ENCODE data around the gene AP1M2.
"Not testable (repeated sequence)": the region's sequence is repeated elsewhere in the genome, so short reads cannot be mapped to it uniquely, and the experiment has no call there.

Gene AP1M2

DNA sequence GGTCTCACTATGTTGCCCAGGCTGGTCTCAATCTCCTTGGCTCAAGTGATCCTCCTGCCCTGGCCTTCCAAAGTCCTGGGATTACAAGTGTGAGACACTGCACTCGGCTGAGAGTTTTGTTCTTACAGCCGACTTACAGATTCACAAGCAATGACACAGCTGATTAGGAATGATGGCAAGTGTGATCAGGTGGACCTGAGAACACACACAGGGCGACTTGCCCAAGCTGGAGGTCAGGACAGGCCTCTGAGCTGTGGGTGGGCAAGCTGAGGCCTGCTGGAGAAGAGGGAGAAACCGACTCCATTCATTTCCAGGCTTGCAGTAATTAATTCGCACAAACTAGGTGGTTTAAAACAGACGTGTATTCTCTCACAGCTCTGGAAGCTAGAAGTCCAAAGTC, 51.5 kb downstream of the AP1M2 start:
- no peak for DNase-seq

DNA sequence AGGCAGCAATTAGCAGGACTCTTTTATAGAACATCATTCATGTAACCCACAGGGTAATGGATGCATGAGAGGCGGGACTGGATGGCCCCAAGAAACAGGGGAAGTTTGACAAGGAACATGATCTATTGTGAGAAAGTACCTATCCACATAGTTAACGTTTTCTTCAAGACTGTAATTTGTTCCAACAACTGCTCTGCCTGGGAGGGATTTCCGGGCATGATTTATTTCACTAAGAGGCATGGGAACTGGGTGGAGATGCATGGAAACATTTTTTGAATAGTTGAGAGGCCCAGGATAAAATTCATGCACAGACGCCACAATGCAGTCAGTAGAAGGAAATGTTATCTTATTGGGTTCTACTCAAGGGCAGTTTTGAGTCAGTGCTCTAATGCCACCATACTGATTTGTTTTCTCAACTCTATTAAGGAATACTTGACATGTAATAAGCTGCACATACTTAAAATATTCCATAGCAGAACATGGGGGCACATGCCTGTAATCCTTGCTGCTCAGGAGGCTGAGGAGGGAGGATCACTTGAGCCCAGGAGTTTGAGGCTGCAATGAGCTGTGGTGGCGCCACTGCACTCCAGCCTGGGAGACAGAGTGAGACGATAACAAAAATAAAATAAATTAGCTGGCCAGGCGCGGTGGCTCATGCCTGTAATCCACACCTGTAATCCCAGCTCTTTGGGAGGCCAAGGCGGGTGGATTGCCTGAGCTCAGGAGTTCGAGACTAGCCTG, 53.3 kb downstream of the AP1M2 start:
- no peak for DNase-seq

DNA sequence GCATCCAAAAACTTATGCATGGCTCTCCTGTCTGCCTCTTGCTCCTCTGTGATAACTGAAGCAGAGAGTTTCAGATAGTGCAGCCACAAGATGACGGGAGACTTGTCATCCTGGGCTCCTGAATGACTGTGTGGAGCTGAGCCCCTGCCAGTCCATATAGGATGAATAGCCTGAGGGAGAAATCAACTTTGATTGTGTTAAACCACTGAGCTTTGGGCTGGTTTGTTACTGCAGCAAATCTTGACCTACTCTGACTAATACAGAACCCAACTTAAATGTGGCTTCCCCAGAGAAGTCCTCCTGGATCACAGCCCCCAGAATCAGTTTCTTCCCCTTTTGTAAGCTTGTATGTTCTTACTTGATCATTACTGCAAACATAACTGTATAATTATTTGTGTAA, 54.7 kb downstream of the AP1M2 start:
- no peak for DNase-seq

DNA sequence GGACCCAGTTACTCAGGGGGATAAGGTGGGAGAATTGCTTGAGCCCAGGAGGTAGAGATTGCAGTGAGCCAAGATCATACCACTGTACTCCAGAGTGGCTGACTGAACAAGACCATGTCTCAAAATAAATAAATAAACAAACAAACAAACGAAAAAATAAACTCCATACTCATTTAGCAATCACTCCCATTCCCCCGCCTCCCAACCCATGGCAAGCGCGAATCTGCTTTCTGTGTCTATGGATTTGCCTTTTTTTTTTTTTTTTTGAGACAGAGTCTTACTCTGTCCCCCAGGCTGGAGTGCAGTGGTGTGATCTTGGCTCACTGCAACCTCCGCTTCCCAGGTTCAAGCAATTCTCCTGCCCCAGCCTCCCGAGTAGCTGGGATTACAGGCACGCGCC, 60.2 kb downstream of the AP1M2 start:
- DNase-seq: not testable (repeated sequence)

DNA sequence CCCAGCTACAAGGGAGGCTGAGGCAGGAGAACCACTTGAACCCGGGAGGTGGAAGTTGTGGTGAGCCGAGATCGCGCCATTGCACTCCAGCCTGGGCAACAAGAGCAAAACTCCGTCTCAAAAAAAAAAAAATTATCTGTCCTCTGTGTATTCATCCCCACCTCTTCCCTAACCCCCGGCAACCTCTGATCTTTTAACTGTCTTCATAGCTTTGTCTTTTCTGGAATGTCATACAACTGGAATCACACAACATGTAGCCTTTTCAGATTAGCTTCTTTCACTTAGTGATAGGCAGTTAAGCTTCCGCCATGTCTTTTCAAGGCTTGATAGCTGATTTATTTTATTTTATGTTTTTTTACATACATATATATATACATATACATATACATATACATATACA, 61.5 kb downstream of the AP1M2 start:
- no peak for DNase-seq

DNA sequence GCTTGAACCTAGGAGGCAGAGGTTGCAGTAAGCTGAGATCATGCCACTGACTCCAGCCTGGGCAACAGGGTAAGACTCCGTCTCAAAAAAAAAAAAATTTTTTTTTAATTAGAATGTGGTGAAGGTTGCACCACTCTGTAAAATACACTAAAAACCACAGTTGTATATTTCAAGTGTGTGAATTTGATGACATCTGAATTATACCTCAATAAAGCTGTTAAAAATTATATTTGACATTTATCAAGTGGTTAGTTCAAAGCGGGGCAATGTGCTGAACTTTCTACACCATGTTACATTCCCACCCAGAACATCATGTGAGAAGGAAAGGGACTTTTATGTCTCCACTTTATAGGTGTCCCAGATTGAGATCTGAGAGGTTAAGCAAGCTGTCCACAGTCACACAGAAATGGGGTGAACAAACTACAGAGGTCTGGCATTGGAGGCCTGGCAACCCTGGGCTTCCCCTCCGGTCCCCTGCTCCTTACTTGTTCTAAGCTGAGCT, 63.9 kb downstream of the AP1M2 start:
- DNase-seq: no peak

Measured in Kasumi-1 (cell line).